Mesodermal cell (in vitro differentiated cells): ENCODE results near the gene EP400. TPM values are rescaled to one million over a fixed set of nuclear protein-coding genes. Genes with fewer than 3 reads are reported as not detected.

ENCODE experiments used
- H3K27ac ChIP-seq: 2 replicates; pipeline ENCODE4 v1.7.0; 2013; ENCODE audit warnings: mild to moderate bottlenecking, low read depth, low read length, moderate library complexity; ENCODE audit not compliant: severe bottlenecking
- H3K36me3 ChIP-seq: 2 replicates; pipeline ENCODE4 v1.7.1; 2013; ENCODE audit warnings: mild to moderate bottlenecking, low read length, moderate library complexity; ENCODE audit not compliant: control insufficient read depth, insufficient read depth
- H3K4me1 ChIP-seq: one replicate; pipeline ENCODE4 v1.7.1; 2013; ENCODE audit warnings: mild to moderate bottlenecking, low read length; ENCODE audit not compliant: insufficient read depth, control insufficient read depth, poor library complexity, severe bottlenecking
- H3K4me3 ChIP-seq: 2 replicates; pipeline ENCODE4 v1.7.0; 2013; ENCODE audit warnings: low read length, control low read depth, mild to moderate bottlenecking; ENCODE audit not compliant: insufficient read depth, poor library complexity, severe bottlenecking; ENCODE audit errors: extremely low read depth
- H3K9me3 ChIP-seq: 2 replicates; pipeline ENCODE4 v1.7.1; 2013; ENCODE audit warnings: mild to moderate bottlenecking, low read length, moderate library complexity; ENCODE audit not compliant: control insufficient read depth
- WGBS, 2 experiments: methylation state at CpG; one replicate each; pipeline ENCODE4 v1.1.5; 2013; ENCODE audit warnings: missing lambda C conversion rate in 2 of 2; ENCODE audit not compliant: insufficient coverage in 2 of 2; 5-methylcytosine and 5-hydroxymethylcytosine counted together
- polyA plus RNA-seq, 2 experiments: library from polyadenylated mRNA; stranded (reverse); fragments of 50-300 nt; gene quantifications; one replicate each; pipeline ENCODE4 v1.2.3, GENCODE V29; 2013

The EP400 gene
- 30.8 TPM for polyA plus RNA-seq (2013, experiment 1 of 2)
- 23.7 TPM for polyA plus RNA-seq (2013, experiment 2 of 2)

- peak within 1 kb of the TSS; percentile 89 for H3K4me3 ChIP-seq
- peaks cover 5% of the 10 kb centered on the region for H3K4me1 ChIP-seq
- H3K36me3 ChIP-seq, result peaks cover 4% of the 10 kb centered on the region
- peak within 1 kb of the TSS; percentile 62 for H3K27ac ChIP-seq
- 3 to 5% methylated on average over 77 to 96 of the region's 97 CpGs for WGBS, 2 experiments
- H3K9me3 ChIP-seq, result no peaks in the 10 kb centered on the region
These were observed at the start of gene EP400 for GRCh38 chr12:131949431-131950181. TSS of gene EP400 (plus strand) at chr12:131949942. CDS start at chr12:131960620, 10,678 bp downstream.

DNA sequence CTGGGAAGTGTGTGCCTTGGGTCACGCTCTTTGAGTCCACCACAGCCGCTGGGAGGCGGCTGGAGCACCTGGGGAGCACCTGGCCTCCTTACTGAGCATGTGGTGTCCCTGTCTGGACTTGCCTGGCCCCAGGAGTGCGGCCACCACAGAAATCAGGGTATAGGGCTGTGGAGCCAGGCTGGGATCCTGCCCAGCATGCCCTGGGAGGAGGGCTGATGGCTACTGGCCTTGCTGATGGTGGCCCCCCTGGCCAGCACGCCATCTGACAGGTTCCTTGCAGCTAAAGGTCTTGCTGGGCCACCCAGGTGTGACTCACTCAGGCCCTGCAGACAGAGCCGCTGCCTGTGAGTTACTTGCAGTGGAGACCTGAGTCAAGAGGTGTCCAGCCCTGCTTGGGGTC lies 49.3 kb upstream of the EP400 start:
- WGBS, 2 experiments, result 95 to 96% methylated on average over 6 of the region's 6 CpGs
- peaks cover 9% of the 10 kb centered on the region for H3K4me1 ChIP-seq
- H3K9me3 ChIP-seq, result no peaks in the 10 kb centered on the region
- H3K27ac ChIP-seq, result no peak overlapping the region
- no peak overlapping the region for H3K4me3 ChIP-seq
- H3K36me3 ChIP-seq, result peaks cover 34% of the 10 kb centered on the region

GRCh38 chr12:131901431-131902331 lies 48.1 kb upstream of the EP400 start:
- Histone ChIP-seq H3K4me1 (peaks cover 5% of the 10 kb centered on the region), H3K4me3 (no peak overlapping the region), H3K27ac (no peak overlapping the region), H3K36me3 (peaks cover 37% of the 10 kb centered on the region), H3K9me3 (no peaks in the 10 kb centered on the region)
- WGBS, 2 experiments, result 90 to 97% methylated on average over 22 to 26 of the region's 30 CpGs

- Histone ChIP-seq H3K36me3 (peaks cover 33% of the 10 kb centered on the region), H3K27ac (no peak overlapping the region), H3K4me1 (peaks cover 4% of the 10 kb centered on the region), H3K4me3 (no peak overlapping the region), H3K9me3 (no peaks in the 10 kb centered on the region)
- 96 to 99% methylated on average over 20 to 22 of the region's 25 CpGs for WGBS, 2 experiments
These were observed 47.2 kb upstream of the EP400 start for GRCh38 chr12:131902332-131903241.

DNA sequence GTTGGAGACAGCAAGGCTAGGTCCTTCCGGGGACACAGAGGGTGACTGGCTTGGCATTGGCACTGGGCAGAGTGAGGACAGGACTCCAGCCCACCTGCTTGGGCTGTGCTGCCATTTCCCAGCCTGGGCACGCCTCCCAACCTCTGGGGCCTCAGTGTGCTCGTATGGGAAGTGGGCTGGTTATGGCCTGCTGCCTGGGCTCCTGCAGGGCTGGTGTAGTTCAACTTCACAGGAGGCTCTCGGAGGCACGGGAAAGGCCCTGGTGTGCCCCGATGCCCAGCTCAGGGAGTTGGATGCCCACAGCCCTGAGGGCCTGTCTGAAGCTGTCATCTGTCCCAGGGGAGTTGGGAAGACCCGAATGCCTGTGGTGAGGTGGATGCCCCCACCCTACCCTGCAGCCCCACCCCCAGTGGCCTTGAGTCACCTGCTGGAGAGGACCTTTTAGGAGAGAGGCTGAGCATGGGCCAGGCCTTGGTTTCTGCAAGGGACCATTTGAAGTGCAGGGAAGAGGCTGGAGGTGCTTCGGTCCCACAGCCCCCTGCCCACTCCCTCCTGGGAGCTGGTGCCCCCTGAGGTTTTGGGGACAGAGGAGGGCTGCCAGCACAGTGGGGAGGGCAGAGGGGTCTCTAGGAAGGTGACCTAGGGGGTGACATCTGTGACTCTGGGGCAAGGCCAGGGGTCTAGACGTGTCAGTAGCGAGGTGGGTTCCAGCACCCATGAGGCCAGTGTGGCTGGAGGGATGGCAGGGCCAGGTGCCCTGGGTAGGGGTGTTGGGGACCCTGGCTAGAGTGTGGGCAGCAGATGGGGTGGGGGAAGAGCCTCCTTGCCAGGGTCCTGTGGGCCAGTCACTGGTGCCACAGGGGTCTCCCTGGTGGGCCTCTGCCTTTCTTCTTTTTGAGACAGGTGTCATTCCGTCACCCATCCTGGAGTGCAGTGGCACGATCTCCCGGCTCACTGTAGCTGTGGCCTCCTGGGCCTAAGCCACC lies 46.2 kb upstream of the EP400 start:
- 97 to 98% methylated on average over 10 to 11 of the region's 13 CpGs for WGBS, 2 experiments

GRCh38 chr12:131904346-131904745 lies 45.4 kb upstream of the EP400 start:
- Histone ChIP-seq H3K4me3 (no peak overlapping the region), H3K36me3 (peaks cover 38% of the 10 kb centered on the region), H3K9me3 (no peaks in the 10 kb centered on the region), H3K27ac (no peak overlapping the region), H3K4me1 (peaks cover 4% of the 10 kb centered on the region)
- WGBS, 2 experiments, result 86 to 95% methylated on average over 1 to 4 of the region's 5 CpGs

More for the DNA sequence above, 46.2 kb upstream of the EP400 start:
- peaks cover 4% of the 10 kb centered on the region for H3K4me1 ChIP-seq
- H3K9me3 ChIP-seq, result no peaks in the 10 kb centered on the region
- peaks cover 39% of the 10 kb centered on the region for H3K36me3 ChIP-seq
- H3K27ac ChIP-seq, result no peak overlapping the region
- no peak overlapping the region for H3K4me3 ChIP-seq

- 90 to 99% methylated on average over 8 to 11 of the region's 13 CpGs for WGBS, 2 experiments
- H3K9me3 ChIP-seq, result no peaks in the 10 kb centered on the region
- no peak overlapping the region for H3K27ac ChIP-seq
- H3K4me1 ChIP-seq, result peaks cover 4% of the 10 kb centered on the region
- no peak overlapping the region for H3K4me3 ChIP-seq
- H3K36me3 ChIP-seq, result peaks cover 42% of the 10 kb centered on the region
These were observed 44.6 kb upstream of the EP400 start for GRCh38 chr12:131905081-131905629.

DNA sequence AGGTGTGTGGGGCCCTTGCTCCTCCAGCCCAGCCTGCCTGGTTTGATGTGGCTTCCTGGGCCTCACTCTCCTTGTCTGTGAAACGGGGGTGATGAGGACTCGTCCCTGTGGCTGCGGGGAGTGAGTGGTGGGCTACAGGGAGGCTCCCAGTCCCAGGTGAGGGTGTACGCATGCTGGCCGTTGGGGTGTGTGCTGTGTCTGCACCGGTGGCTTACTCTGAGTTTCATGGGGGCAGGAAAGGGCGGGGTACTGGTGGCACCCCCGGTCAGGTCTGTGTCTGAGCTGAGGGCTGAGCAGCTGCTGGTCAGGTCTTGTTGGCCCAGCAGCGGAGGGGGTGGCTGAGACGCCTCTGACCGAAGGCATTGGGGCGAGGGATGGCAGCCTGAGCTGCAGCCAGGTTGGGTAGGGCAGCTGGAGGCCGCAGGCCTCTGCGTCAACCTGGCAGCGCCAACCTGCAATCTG lies 44.1 kb upstream of the EP400 start:
- H3K27ac ChIP-seq, result no peak overlapping the region
- H3K4me1 ChIP-seq, result no peaks in the 10 kb centered on the region
- WGBS, 2 experiments, result 95 to 97% methylated on average over 12 to 15 of the region's 15 CpGs
- no peaks in the 10 kb centered on the region for H3K9me3 ChIP-seq
- peaks cover 42% of the 10 kb centered on the region for H3K36me3 ChIP-seq
- no peak overlapping the region for H3K4me3 ChIP-seq

DNA sequence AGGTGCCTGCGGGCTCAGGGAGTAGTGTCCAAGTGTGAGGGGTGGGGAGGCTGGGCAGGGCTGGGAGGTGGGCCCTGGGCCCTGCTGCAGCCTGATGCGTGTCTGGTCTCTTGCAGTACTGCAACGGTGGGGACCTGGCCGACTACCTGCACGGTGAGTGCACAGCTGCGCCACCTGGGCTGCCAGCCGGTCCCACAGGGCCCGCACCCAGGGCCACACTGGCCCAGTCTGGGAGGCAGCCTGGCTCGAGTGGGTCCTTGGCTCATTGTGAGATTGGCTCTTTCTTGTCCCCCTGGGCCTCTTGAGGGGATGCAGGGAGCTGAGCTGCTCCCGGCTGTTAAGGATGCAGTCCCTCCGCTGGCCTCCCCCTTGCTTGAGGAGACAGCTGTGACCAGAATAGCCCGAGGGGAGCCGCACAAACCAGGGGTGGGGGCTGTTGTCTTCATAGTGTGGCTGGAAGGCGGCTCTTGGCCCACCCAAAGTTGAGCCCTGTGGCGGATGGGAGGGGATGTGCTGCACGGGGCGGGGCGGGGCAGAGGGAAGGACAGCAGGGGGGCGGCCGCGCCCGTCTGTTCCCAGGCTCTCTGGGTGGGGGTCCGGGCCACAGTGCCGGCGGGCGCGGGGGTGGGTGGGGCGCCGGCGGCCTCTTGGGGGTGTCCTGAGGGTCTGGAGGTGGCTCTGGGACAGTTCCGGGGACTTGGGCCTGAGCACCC lies 42.2 kb upstream of the EP400 start:
- no peak overlapping the region for H3K4me3 ChIP-seq
- 95 to 98% methylated on average over 23 to 25 of the region's 31 CpGs for WGBS, 2 experiments
- H3K9me3 ChIP-seq, result no peaks in the 10 kb centered on the region
- H3K4me1 ChIP-seq, result peaks cover 10% of the 10 kb centered on the region
- no peak overlapping the region for H3K27ac ChIP-seq
- peaks cover 56% of the 10 kb centered on the region for H3K36me3 ChIP-seq
